ENCODE results near the gene CCL3. TPM values are rescaled to one million over a fixed set of nuclear protein-coding genes. Genes with fewer than 3 reads are reported as not detected.

Gene CCL3
- polyA plus RNA-seq, 1 donor from 2014 or later = not detected

DNA sequence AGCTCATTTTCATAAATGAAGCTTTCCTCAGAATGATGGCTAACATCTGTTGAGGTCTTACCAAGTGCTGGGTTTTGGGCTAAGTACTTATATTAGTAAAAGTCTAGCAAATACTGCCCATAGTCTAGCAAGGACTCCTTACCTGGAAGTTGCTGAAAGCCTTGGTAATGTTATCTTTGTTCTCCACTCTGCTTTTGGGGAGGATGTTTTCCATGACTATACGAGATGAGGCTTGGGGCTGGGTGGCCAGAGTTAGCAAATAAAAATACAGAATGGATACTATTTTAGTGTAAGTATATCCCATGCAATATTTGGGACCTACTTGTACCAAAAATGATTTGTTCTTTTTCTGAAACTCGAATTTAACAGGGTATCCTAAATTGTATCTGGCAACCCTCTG is 18.2 kb downstream of the CCL3 start:
- no peak for TF ChIP-seq RAD21 (conservative IDR thresholded peaks at IDR 0.05)
- TF ChIP-seq, protein P1, sequence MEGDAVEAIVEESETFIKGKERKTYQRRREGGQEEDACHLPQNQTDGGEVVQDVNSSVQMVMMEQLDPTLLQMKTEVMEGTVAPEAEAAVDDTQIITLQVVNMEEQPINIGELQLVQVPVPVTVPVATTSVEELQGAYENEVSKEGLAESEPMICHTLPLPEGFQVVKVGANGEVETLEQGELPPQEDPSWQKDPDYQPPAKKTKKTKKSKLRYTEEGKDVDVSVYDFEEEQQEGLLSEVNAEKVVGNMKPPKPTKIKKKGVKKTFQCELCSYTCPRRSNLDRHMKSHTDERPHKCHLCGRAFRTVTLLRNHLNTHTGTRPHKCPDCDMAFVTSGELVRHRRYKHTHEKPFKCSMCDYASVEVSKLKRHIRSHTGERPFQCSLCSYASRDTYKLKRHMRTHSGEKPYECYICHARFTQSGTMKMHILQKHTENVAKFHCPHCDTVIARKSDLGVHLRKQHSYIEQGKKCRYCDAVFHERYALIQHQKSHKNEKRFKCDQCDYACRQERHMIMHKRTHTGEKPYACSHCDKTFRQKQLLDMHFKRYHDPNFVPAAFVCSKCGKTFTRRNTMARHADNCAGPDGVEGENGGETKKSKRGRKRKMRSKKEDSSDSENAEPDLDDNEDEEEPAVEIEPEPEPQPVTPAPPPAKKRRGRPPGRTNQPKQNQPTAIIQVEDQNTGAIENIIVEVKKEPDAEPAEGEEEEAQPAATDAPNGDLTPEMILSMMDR (IDR thresholded peaks at IDR 0.05; ENCODE audit: poor library complexity, severe bottlenecking) = no peak
- no peak for TF ChIP-seq MXI1 (conservative IDR thresholded peaks at IDR 0.05; ENCODE audit: poor library complexity, severe bottlenecking)
- no peak overlapping the region for H3K4me3 ChIP-seq (ENCODE audit: low read length)
- no peaks in the 10 kb centered on the region for H3K9me3 ChIP-seq (ENCODE audit: low read length)
- H3K27ac ChIP-seq (ENCODE audit: low read length) = no peak overlapping the region
- H3F3A ChIP-seq (ENCODE audit: insufficient read depth, low read length, poor library complexity, severe bottlenecking) = no peaks in the 10 kb centered on the region
- no peaks in the 10 kb centered on the region for H3K36me3 ChIP-seq (ENCODE audit: insufficient read depth, low read length)
- no peaks in the 10 kb centered on the region for H3K9me2 ChIP-seq (ENCODE audit: insufficient read depth, low read length)
- H3K79me2 ChIP-seq (replicated peaks; ENCODE audit: insufficient read depth, low read length) = no peaks in the 10 kb centered on the region
- H3K4me2 ChIP-seq (ENCODE audit: low read length) = no peak overlapping the region
- no peaks in the 10 kb centered on the region for H4K20me1 ChIP-seq (ENCODE audit: insufficient read depth)
- H2AFZ ChIP-seq (ENCODE audit: low read depth, low read length) = no peak overlapping the region
- H3K9ac ChIP-seq (ENCODE audit: low read length) = no peak overlapping the region
- no peaks in the 10 kb centered on the region for H3K27me3 ChIP-seq (ENCODE audit: insufficient read depth, low read depth, low read length)

DNA sequence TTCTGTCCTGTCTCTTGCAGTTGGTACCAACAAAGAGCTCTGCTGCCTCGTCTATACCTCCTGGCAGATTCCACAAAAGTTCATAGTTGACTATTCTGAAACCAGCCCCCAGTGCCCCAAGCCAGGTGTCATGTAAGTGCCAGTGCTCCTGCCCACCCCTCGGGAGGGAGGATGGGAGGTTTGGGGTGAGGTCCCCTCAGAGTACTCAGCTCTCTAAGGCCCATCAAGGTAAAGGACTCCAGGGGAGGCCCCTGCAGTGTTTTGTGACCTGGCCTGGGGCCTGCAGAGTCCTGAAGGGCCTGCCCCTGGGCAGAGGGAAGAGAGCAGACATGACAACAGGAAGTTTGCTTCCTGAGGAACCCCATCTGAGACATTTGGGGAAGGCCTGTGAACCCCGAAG is 19.5 kb downstream of the CCL3 start:
- Histone ChIP-seq H3K9ac (ENCODE audit: low read length) (no peak overlapping the region), H3K36me3 (ENCODE audit: insufficient read depth, low read length) (no peaks in the 10 kb centered on the region), H3K9me2 (ENCODE audit: insufficient read depth, low read length) (no peaks in the 10 kb centered on the region), H4K20me1 (ENCODE audit: insufficient read depth) (no peaks in the 10 kb centered on the region), H3K27ac (ENCODE audit: low read length) (no peak overlapping the region), H3K79me2 (replicated peaks; ENCODE audit: insufficient read depth, low read length) (no peaks in the 10 kb centered on the region), H2AFZ (ENCODE audit: low read depth, low read length) (no peak overlapping the region), H3K4me3 (ENCODE audit: low read length) (no peak overlapping the region), H3F3A (ENCODE audit: insufficient read depth, low read length, poor library complexity, severe bottlenecking) (no peaks in the 10 kb centered on the region), H3K9me3 (ENCODE audit: low read length) (no peaks in the 10 kb centered on the region), H3K27me3 (ENCODE audit: insufficient read depth, low read depth, low read length) (no peaks in the 10 kb centered on the region), H3K4me2 (ENCODE audit: low read length) (no peak overlapping the region)
- TF ChIP-seq REST (IDR thresholded peaks at IDR 0.05; ENCODE audit: borderline replicate concordance) = no peak
- no peak for TF ChIP-seq EZH2 (IDR thresholded peaks at IDR 0.05; ENCODE audit: borderline replicate concordance, insufficient read depth, low read length, poor library complexity, severe bottlenecking)
- TF ChIP-seq POLR2AphosphoS5 (IDR thresholded peaks at IDR 0.05) = no peak
- no peak for TF ChIP-seq EP300 (conservative IDR thresholded peaks at IDR 0.05; ENCODE audit: poor library complexity, severe bottlenecking)
- no peak for TF ChIP-seq MXI1 (conservative IDR thresholded peaks at IDR 0.05; ENCODE audit: poor library complexity, severe bottlenecking)
- no peak for TF ChIP-seq TAF1 (IDR thresholded peaks at IDR 0.05; ENCODE audit: low read depth)
- no peak for TF ChIP-seq SMC3 (conservative IDR thresholded peaks at IDR 0.05; ENCODE audit: poor library complexity)
- no peak for TF ChIP-seq RAD21 (conservative IDR thresholded peaks at IDR 0.05)

GRCh38 chr17:36069136-36069535 is 20.8 kb downstream of the CCL3 start:
- TF ChIP-seq SMC3 (conservative IDR thresholded peaks at IDR 0.05; ENCODE audit: poor library complexity) = no peak
- no peak for TF ChIP-seq TAF1 (IDR thresholded peaks at IDR 0.05; ENCODE audit: low read depth)
- TF ChIP-seq, protein P1 (IDR thresholded peaks at IDR 0.05; ENCODE audit: poor library complexity, severe bottlenecking) = no peak
- no peak for TF ChIP-seq REST (IDR thresholded peaks at IDR 0.05; ENCODE audit: borderline replicate concordance)
- no peak for TF ChIP-seq EZH2 (IDR thresholded peaks at IDR 0.05; ENCODE audit: borderline replicate concordance, insufficient read depth, low read length, poor library complexity, severe bottlenecking)
- no peak for TF ChIP-seq EP300 (conservative IDR thresholded peaks at IDR 0.05; ENCODE audit: poor library complexity, severe bottlenecking)
- no peak for TF ChIP-seq RAD21 (conservative IDR thresholded peaks at IDR 0.05)
- TF ChIP-seq MXI1 (conservative IDR thresholded peaks at IDR 0.05; ENCODE audit: poor library complexity, severe bottlenecking) = no peak
- TF ChIP-seq POLR2AphosphoS5 (IDR thresholded peaks at IDR 0.05) = no peak
- H3K4me2 ChIP-seq (ENCODE audit: low read length) = no peak overlapping the region
- H3K4me3 ChIP-seq (ENCODE audit: low read length) = no peak overlapping the region
- no peaks in the 10 kb centered on the region for H3F3A ChIP-seq (ENCODE audit: insufficient read depth, low read length, poor library complexity, severe bottlenecking)
- no peak overlapping the region for H3K9ac ChIP-seq (ENCODE audit: low read length)
- no peaks in the 10 kb centered on the region for H3K79me2 ChIP-seq (replicated peaks; ENCODE audit: insufficient read depth, low read length)
- H3K9me2 ChIP-seq (ENCODE audit: insufficient read depth, low read length) = no peaks in the 10 kb centered on the region
- H2AFZ ChIP-seq (ENCODE audit: low read depth, low read length) = no peak overlapping the region
- no peaks in the 10 kb centered on the region for H3K9me3 ChIP-seq (ENCODE audit: low read length)
- H3K27me3 ChIP-seq (ENCODE audit: insufficient read depth, low read depth, low read length) = no peaks in the 10 kb centered on the region
- no peaks in the 10 kb centered on the region for H3K36me3 ChIP-seq (ENCODE audit: insufficient read depth, low read length)
- no peak overlapping the region for H3K27ac ChIP-seq (ENCODE audit: low read length)
- no peaks in the 10 kb centered on the region for H4K20me1 ChIP-seq (ENCODE audit: insufficient read depth)

Measured in neural cell (in vitro differentiated cells).